Measurements from ENCODE around the gene CRYBB1. TPM values are rescaled to one million over a fixed set of nuclear protein-coding genes. Genes with fewer than 3 reads are reported as not detected.

The CRYBB1 gene
- total and polyA plus RNA-seq, 4 donors: 1.4 to 3.6 (median 3.2) TPM

GRCh38 chr22:26585104-26585790, 32.6 kb downstream of the CRYBB1 start:
- WGBS (ENCODE audit: insufficient coverage): 37% methylated on average over 10 of the region's 11 CpGs
- H3K4me1 ChIP-seq (ENCODE audit: control insufficient read depth, insufficient read depth, low read length): peaks cover 20% of the 10 kb centered on the region

GRCh38 chr22:26584010-26584409, 33.8 kb downstream of the CRYBB1 start:
- Histone ChIP-seq H3K9me3 (ENCODE audit: control insufficient read depth, insufficient read depth, low read length) (peaks cover 1% of the 10 kb centered on the region), H3K36me3 (ENCODE audit: control insufficient read depth, insufficient read depth, low read length) (peaks cover 2% of the 10 kb centered on the region), H3K27ac (ENCODE audit: low read depth, low read length) (no peak overlapping the region), H3K4me3 (ENCODE audit: low read depth, low read length) (no peak overlapping the region), H3K27me3 (ENCODE audit: control insufficient read depth, insufficient read depth, low read length) (no peaks in the 10 kb centered on the region), H3K4me1 (ENCODE audit: control insufficient read depth, insufficient read depth, low read length) (peaks cover 13% of the 10 kb centered on the region)
- DNase-seq (ENCODE audit: low read depth in 4 of 6, low spot score in 6 of 6): no peak
- WGBS (ENCODE audit: insufficient coverage): 71% methylated on average over 1 of the region's 4 CpGs

More at GRCh38 chr22:26585104-26585790, 32.6 kb downstream of the CRYBB1 start:
- Histone ChIP-seq H3K27ac (ENCODE audit: low read depth, low read length) (no peak overlapping the region), H3K4me3 (ENCODE audit: low read depth, low read length) (no peak overlapping the region), H3K27me3 (ENCODE audit: control insufficient read depth, insufficient read depth, low read length) (no peaks in the 10 kb centered on the region), H3K9me3 (ENCODE audit: control insufficient read depth, insufficient read depth, low read length) (peaks cover 1% of the 10 kb centered on the region), H3K36me3 (ENCODE audit: control insufficient read depth, insufficient read depth, low read length) (no peaks in the 10 kb centered on the region)
- DNase-seq (ENCODE audit: low read depth in 4 of 6, low spot score in 6 of 6): peak in 2 of 6 donors; percentile 47 to 55

- Histone ChIP-seq H3K36me3 (ENCODE audit: control insufficient read depth, insufficient read depth, low read length) (peaks cover 2% of the 10 kb centered on the region), H3K27me3 (ENCODE audit: control insufficient read depth, insufficient read depth, low read length) (no peaks in the 10 kb centered on the region), H3K4me1 (ENCODE audit: control insufficient read depth, insufficient read depth, low read length) (peaks cover 9% of the 10 kb centered on the region), H3K9me3 (ENCODE audit: control insufficient read depth, insufficient read depth, low read length) (no peaks in the 10 kb centered on the region), H3K27ac (ENCODE audit: low read depth, low read length) (no peak overlapping the region), H3K4me3 (ENCODE audit: low read depth, low read length) (no peak overlapping the region)
- DNase-seq (ENCODE audit: low read depth in 4 of 6, low spot score in 6 of 6): no peak
- 100% methylated on average over 3 of the region's 8 CpGs for WGBS (ENCODE audit: insufficient coverage)
Measured at GRCh38 chr22:26581633-26582168, 36.1 kb downstream of the CRYBB1 start.

GRCh38 chr22:26581026-26581425, 36.8 kb downstream of the CRYBB1 start:
- Histone ChIP-seq H3K4me1 (ENCODE audit: control insufficient read depth, insufficient read depth, low read length) (peaks cover 9% of the 10 kb centered on the region), H3K27ac (ENCODE audit: low read depth, low read length) (no peak overlapping the region), H3K4me3 (ENCODE audit: low read depth, low read length) (no peak overlapping the region), H3K36me3 (ENCODE audit: control insufficient read depth, insufficient read depth, low read length) (peaks cover 2% of the 10 kb centered on the region), H3K27me3 (ENCODE audit: control insufficient read depth, insufficient read depth, low read length) (no peaks in the 10 kb centered on the region), H3K9me3 (ENCODE audit: control insufficient read depth, insufficient read depth, low read length) (no peaks in the 10 kb centered on the region)
- 55% methylated on average over 1 of the region's 1 CpG for WGBS (ENCODE audit: insufficient coverage)
- no peak for DNase-seq (ENCODE audit: low read depth in 4 of 6, low spot score in 6 of 6)

- H3K4me3 ChIP-seq (ENCODE audit: low read depth, low read length): no peak overlapping the region
- no peaks in the 10 kb centered on the region for H3K9me3 ChIP-seq (ENCODE audit: control insufficient read depth, insufficient read depth, low read length)
- no peak overlapping the region for H3K27ac ChIP-seq (ENCODE audit: low read depth, low read length)
- H3K4me1 ChIP-seq (ENCODE audit: control insufficient read depth, insufficient read depth, low read length): peaks cover 6% of the 10 kb centered on the region
- 59% methylated on average over 9 of the region's 13 CpGs for WGBS (ENCODE audit: insufficient coverage)
- peaks cover 2% of the 10 kb centered on the region for H3K36me3 ChIP-seq (ENCODE audit: control insufficient read depth, insufficient read depth, low read length)
- no peaks in the 10 kb centered on the region for H3K27me3 ChIP-seq (ENCODE audit: control insufficient read depth, insufficient read depth, low read length)
- DNase-seq (ENCODE audit: low read depth in 4 of 6, low spot score in 6 of 6): peak in 1 of 6 donors; percentile 25
Measured at GRCh38 chr22:26580240-26580962, 37.4 kb downstream of the CRYBB1 start.

- WGBS (ENCODE audit: insufficient coverage): 61% methylated on average over 6 of the region's 10 CpGs
- Histone ChIP-seq H3K27ac (ENCODE audit: low read depth, low read length) (no peak overlapping the region), H3K4me3 (ENCODE audit: low read depth, low read length) (no peak overlapping the region), H3K9me3 (ENCODE audit: control insufficient read depth, insufficient read depth, low read length) (no peaks in the 10 kb centered on the region), H3K36me3 (ENCODE audit: control insufficient read depth, insufficient read depth, low read length) (peaks cover 2% of the 10 kb centered on the region), H3K4me1 (ENCODE audit: control insufficient read depth, insufficient read depth, low read length) (no peaks in the 10 kb centered on the region), H3K27me3 (ENCODE audit: control insufficient read depth, insufficient read depth, low read length) (no peaks in the 10 kb centered on the region)
- DNase-seq (ENCODE audit: low read depth in 4 of 6, low spot score in 6 of 6): no peak
Measured at GRCh38 chr22:26579331-26579886, 38.4 kb downstream of the CRYBB1 start.

GRCh38 chr22:26577081-26577480, 40.7 kb downstream of the CRYBB1 start:
- no peak for DNase-seq (ENCODE audit: low read depth in 4 of 6, low spot score in 6 of 6)
- no CpG with 5 or more reads among the region's 7 CpGs for WGBS (ENCODE audit: insufficient coverage)
- Histone ChIP-seq H3K4me1 (ENCODE audit: control insufficient read depth, insufficient read depth, low read length) (no peaks in the 10 kb centered on the region), H3K9me3 (ENCODE audit: control insufficient read depth, insufficient read depth, low read length) (no peaks in the 10 kb centered on the region), H3K4me3 (ENCODE audit: low read depth, low read length) (no peak overlapping the region), H3K27ac (ENCODE audit: low read depth, low read length) (no peak overlapping the region), H3K27me3 (ENCODE audit: control insufficient read depth, insufficient read depth, low read length) (no peaks in the 10 kb centered on the region), H3K36me3 (ENCODE audit: control insufficient read depth, insufficient read depth, low read length) (peaks cover 2% of the 10 kb centered on the region)

GRCh38 chr22:26576026-26576680, 41.7 kb downstream of the CRYBB1 start:
- no peak overlapping the region for H3K4me3 ChIP-seq (ENCODE audit: low read depth, low read length)
- H3K9me3 ChIP-seq (ENCODE audit: control insufficient read depth, insufficient read depth, low read length): no peaks in the 10 kb centered on the region
- peaks cover 2% of the 10 kb centered on the region for H3K36me3 ChIP-seq (ENCODE audit: control insufficient read depth, insufficient read depth, low read length)
- H3K27me3 ChIP-seq (ENCODE audit: control insufficient read depth, insufficient read depth, low read length): no peaks in the 10 kb centered on the region
- 67% methylated on average over 7 of the region's 8 CpGs for WGBS (ENCODE audit: insufficient coverage)
- no peak overlapping the region for H3K27ac ChIP-seq (ENCODE audit: low read depth, low read length)
- no peak for DNase-seq (ENCODE audit: low read depth in 4 of 6, low spot score in 6 of 6)
- no peaks in the 10 kb centered on the region for H3K4me1 ChIP-seq (ENCODE audit: control insufficient read depth, insufficient read depth, low read length)

- H3K27ac ChIP-seq (ENCODE audit: low read depth, low read length): no peak overlapping the region
- H3K27me3 ChIP-seq (ENCODE audit: control insufficient read depth, insufficient read depth, low read length): no peaks in the 10 kb centered on the region
- peaks cover under 1% of the 10 kb centered on the region for H3K36me3 ChIP-seq (ENCODE audit: control insufficient read depth, insufficient read depth, low read length)
- no peak for DNase-seq (ENCODE audit: low read depth in 4 of 6, low spot score in 6 of 6)
- H3K4me1 ChIP-seq (ENCODE audit: control insufficient read depth, insufficient read depth, low read length): peaks cover 10% of the 10 kb centered on the region
- 84% methylated on average over 6 of the region's 7 CpGs for WGBS (ENCODE audit: insufficient coverage)
- no peak overlapping the region for H3K4me3 ChIP-seq (ENCODE audit: low read depth, low read length)
- H3K9me3 ChIP-seq (ENCODE audit: control insufficient read depth, insufficient read depth, low read length): no peaks in the 10 kb centered on the region
Measured at GRCh38 chr22:26574001-26574723, 43.7 kb downstream of the CRYBB1 start.
